Thyroid gland (tissue), 4 donors: ENCODE measurements around the gene SEPTIN10.

Source experiments
- POLR2A ChIP-seq, 2 donors: fragments of 450-650 bp; IDR thresholded peaks; one replicate each; pipeline ENCODE4 v1.6.1; 2017; ENCODE audit warnings: antibody characterized with exemption in 2 of 2, mild to moderate bottlenecking in 2 of 2, moderate library complexity in 1 of 2
- TF ChIP-seq, protein P1 (sequence below), 6 experiments: fragments of 200-600 bp in 3 of 6; fragments of 450-650 bp in 3 of 6; sonication (generic) in 3 of 6; IDR thresholded peaks; one replicate each; pipeline ENCODE4 v1.5.1; 2016 to 2019; ENCODE audit warnings: antibody characterized with exemption in 6 of 6, mild to moderate bottlenecking in 2 of 6, inconsistent platforms in 1 of 6, moderate library complexity in 1 of 6

DNA sequence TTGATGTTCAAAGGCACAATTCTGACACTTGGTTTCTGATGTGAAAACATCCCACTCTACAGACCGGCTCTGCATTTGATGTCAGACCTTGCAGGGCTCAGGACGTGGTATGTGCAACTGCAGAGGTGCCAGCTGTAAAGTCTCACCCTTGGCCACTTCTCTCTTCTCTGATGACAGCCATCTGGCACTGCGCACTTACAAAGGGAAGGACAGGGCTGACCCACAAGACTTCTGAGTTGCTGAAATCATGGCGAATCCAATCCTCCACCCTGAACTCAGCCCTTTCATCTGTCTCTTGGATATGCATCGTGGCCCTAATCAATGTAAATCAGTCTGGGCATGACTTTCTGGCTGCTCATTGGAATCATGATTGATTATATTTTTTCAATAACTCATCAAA is 82.5 kb downstream of the SEPTIN10 start:
- TF ChIP-seq, protein P1, sequence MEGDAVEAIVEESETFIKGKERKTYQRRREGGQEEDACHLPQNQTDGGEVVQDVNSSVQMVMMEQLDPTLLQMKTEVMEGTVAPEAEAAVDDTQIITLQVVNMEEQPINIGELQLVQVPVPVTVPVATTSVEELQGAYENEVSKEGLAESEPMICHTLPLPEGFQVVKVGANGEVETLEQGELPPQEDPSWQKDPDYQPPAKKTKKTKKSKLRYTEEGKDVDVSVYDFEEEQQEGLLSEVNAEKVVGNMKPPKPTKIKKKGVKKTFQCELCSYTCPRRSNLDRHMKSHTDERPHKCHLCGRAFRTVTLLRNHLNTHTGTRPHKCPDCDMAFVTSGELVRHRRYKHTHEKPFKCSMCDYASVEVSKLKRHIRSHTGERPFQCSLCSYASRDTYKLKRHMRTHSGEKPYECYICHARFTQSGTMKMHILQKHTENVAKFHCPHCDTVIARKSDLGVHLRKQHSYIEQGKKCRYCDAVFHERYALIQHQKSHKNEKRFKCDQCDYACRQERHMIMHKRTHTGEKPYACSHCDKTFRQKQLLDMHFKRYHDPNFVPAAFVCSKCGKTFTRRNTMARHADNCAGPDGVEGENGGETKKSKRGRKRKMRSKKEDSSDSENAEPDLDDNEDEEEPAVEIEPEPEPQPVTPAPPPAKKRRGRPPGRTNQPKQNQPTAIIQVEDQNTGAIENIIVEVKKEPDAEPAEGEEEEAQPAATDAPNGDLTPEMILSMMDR (IDR thresholded peaks at IDR 0.05), result no peak
- no peak for TF ChIP-seq POLR2A (IDR thresholded peaks at IDR 0.05)
